Adrenal gland (tissue), 12 donors: ENCODE data around the gene ANKZF1. TPM values are rescaled to one million over a fixed set of nuclear protein-coding genes. Genes with fewer than 3 reads are reported as not detected.
A peak's percentile ranks its signal among the peaks of the same experiment; 100 is the strongest.

Experiments used
- DNase-seq, 7 donors: peaks; one replicate each; pipeline ENCODE4 v3.0.0-alpha.2; 2019 to 2020
- H3K27ac ChIP-seq, 5 donors: fragments of 200-600 bp; sonication (generic) in 4 of 5; 1 replicate in 3 of 5; 2 replicates in 2 of 5; pipeline versions ENCODE4 v1.5.1 to v1.8.0; 2016 to 2020; ENCODE audit warnings: mild to moderate bottlenecking in 1 of 5
- H3K27me3 ChIP-seq: fragments of 200-600 bp; 2 replicates; pipeline ENCODE4 v1.8.0; 2021
- H3K36me3 ChIP-seq, 2 donors: fragments of 200-600 bp; replicated peaks in 1 of 2; 1 replicate in 1 of 2; 2 replicates in 1 of 2; pipeline versions ENCODE4 v1.5.1 to v1.8.0; 2018 to 2022
- H3K4me1 ChIP-seq, 2 donors: fragments of 200-600 bp; replicated peaks in 1 of 2; 1 replicate in 1 of 2; 2 replicates in 1 of 2; pipeline versions ENCODE4 v1.5.1 to v1.8.0; 2018 to 2021
- H3K4me3 ChIP-seq, 4 donors: fragments of 200-600 bp; sonication (generic) in 3 of 4; one replicate each; pipeline ENCODE4 v1.5.1; 2016 to 2018
- H3K9me3 ChIP-seq, 3 donors: fragments of 200-600 bp; sonication (generic) in 1 of 3; replicated peaks in 1 of 3; 1 replicate in 2 of 3; 2 replicates in 1 of 3; pipeline versions ENCODE4 v1.5.1 to v1.8.0; 2016 to 2021
- POLR2A ChIP-seq, 2 donors: fragments of 450-650 bp; IDR thresholded peaks; one replicate each; pipeline ENCODE4 v1.6.1; 2017; ENCODE audit warnings: antibody characterized with exemption in 2 of 2, mild to moderate bottlenecking in 2 of 2, moderate library complexity in 1 of 2
- WGBS, 4 donors: extraction: QIAGEN DNeasy Blood & Tissue Kit in 2 of 4; methylation state at CpG; one replicate each; pipeline versions ENCODE4 v1.1.5 to v1.1.7; 2013 to 2017; 5-methylcytosine and 5-hydroxymethylcytosine counted together
- intact Hi-C, 2 donors: fragments of 100-400 bp; cut with DNase I; formaldehyde crosslinking; loops; one replicate each; pipeline versions ENCODE4 v1.14.1 to v1.15.0; 2022 to 2023
- polyA plus RNA-seq, 3 donors: library from polyadenylated mRNA; stranded (reverse); fragments of 200-250 nt in 2 of 3; fragments of 350-450 nt in 1 of 3; fragmentation: Illumina TruSeq in 1 of 3; extraction: RNeasy Lipid Tissue Mini Kit (QIAGEN cat#74804) in 1 of 3; gene quantifications; one replicate each; pipeline ENCODE4 v1.2.3, GENCODE V29; 2013 to 2014
- total RNA-seq, 9 donors: library from RNA; depleted of rRNA in 4 of 9; stranded (reverse); fragments of >200 nt in 4 of 9; fragments of 120-200 nt in 1 of 9; fragmentation: NEBNext Ultra II Directional in 1 of 9; extraction: Animal tissue kit (Norgen Biotek cat#: 25700) in 1 of 9; gene quantifications; one replicate each; pipeline versions ENCODE4 v1.1.0 to v1.2.4, GENCODE V29; 2013 to 2023
- TF ChIP-seq, protein P1 (sequence below), 6 experiments: fragments of 450-650 bp in 4 of 6; fragments of 200-600 bp in 2 of 6; sonication (generic) in 1 of 6; IDR thresholded peaks; 1 replicate in 5 of 6; 2 replicates in 1 of 6; pipeline versions ENCODE4 v1.5.1 to v1.8.0; 2016 to 2021; ENCODE audit warnings: antibody characterized with exemption in 6 of 6, mild to moderate bottlenecking in 2 of 6, moderate library complexity in 1 of 6
- donor health status: healthy with polysubstance abuse.
- donor health status: Bipolar disorder and iron deficiency.
- donor health status: DM: yes; HTN: yes; CAD: no.
- donor health status: DM: no; HTN: no; CAD: no.
- donor health status: DM: no; HTN: no; CAD: no.
- donor health status: DM: yes; HTN: yes; CAD: no.

ANKZF1 gene
- total and polyA plus RNA-seq, 12 donors = 11.5 to 93.1 (median 37.6) TPM

DNA sequence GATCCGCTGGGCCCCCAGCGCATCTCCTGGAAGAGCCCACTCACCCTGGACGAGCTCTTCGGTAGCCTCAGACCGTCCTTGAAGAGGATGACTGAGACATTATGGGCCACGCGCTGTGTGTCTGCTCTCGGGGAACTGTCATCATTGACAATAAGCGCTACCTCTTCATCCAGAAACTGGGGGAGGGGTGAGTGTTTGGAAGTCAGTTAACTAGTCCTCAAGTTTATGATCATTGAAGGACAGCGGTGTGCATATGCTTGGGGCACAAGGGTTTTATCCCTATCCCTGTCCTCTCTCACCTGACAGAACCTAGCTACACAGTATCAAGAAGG is 16.3 kb downstream of the ANKZF1 start:
- 11 to 13% (median 12%) methylated on average over 6 to 10 of the region's 10 CpGs for WGBS, 4 donors
- H3K4me1 ChIP-seq = peaks cover 29 to 36% of the 10 kb centered on the region in 2 donors
- intact Hi-C loops = loop anchor here (10.0 kb wide), 1 partner anchor 49 kb away; no protein-coding TSS in a partner anchor

DNA sequence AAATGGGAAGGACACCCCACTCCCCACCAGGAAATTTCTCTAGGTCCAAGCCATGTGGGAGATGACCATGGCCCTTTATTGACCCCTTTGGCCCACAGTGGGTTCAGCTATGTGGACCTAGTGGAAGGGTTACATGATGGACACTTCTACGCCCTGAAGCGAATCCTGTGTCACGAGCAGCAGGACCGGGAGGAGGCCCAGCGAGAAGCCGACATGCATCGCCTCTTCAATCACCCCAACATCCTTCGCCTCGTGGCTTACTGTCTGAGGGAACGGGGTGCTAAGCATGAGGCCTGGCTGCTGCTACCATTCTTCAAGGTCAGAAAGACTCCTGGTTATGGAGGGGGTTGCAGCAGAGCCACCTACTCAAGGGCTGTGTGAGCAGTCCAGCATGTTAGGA is 17.0 kb downstream of the ANKZF1 start:
- Histone ChIP-seq H3K27ac (peak overlapping the region in 2 of 5 donors; percentile 18 to 90), H3K27me3 (no peaks in the 10 kb centered on the region), H3K4me3 (no peak overlapping the region), H3K4me1 (peaks cover 29 to 36% of the 10 kb centered on the region in 2 donors), H3K9me3 (no peaks in the 10 kb centered on the region), H3K36me3 (peaks cover 0 to 17% of the 10 kb centered on the region in 2 donors)
- intact Hi-C loops = loop anchor here (10.0 kb wide), 1 partner anchor 48 kb away; no protein-coding TSS in a partner anchor
- DNase-seq = no peak
- 93 to 97% (median 94%) methylated on average over 10 of the region's 10 CpGs for WGBS, 4 donors
- TF ChIP-seq, protein P1, sequence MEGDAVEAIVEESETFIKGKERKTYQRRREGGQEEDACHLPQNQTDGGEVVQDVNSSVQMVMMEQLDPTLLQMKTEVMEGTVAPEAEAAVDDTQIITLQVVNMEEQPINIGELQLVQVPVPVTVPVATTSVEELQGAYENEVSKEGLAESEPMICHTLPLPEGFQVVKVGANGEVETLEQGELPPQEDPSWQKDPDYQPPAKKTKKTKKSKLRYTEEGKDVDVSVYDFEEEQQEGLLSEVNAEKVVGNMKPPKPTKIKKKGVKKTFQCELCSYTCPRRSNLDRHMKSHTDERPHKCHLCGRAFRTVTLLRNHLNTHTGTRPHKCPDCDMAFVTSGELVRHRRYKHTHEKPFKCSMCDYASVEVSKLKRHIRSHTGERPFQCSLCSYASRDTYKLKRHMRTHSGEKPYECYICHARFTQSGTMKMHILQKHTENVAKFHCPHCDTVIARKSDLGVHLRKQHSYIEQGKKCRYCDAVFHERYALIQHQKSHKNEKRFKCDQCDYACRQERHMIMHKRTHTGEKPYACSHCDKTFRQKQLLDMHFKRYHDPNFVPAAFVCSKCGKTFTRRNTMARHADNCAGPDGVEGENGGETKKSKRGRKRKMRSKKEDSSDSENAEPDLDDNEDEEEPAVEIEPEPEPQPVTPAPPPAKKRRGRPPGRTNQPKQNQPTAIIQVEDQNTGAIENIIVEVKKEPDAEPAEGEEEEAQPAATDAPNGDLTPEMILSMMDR (IDR thresholded peaks at IDR 0.05) = no peak
- no peak for TF ChIP-seq POLR2A (IDR thresholded peaks at IDR 0.05)

More for the DNA sequence above, 16.3 kb downstream of the ANKZF1 start:
- no peaks in the 10 kb centered on the region for H3K27me3 ChIP-seq
- no peak for TF ChIP-seq POLR2A (IDR thresholded peaks at IDR 0.05)
- TF ChIP-seq, protein P1 (IDR thresholded peaks at IDR 0.05) = no peak
- peak overlapping the region; percentile 54 to 70 (median 65) for H3K4me3 ChIP-seq
- no peaks in the 10 kb centered on the region for H3K9me3 ChIP-seq
- DNase-seq = peak in 2 of 7 donors; percentile 42 to 50
- peaks cover 0 to 17% of the 10 kb centered on the region in 2 donors for H3K36me3 ChIP-seq
- peak overlapping the region; percentile 68 to 96 (median 87) for H3K27ac ChIP-seq

DNA sequence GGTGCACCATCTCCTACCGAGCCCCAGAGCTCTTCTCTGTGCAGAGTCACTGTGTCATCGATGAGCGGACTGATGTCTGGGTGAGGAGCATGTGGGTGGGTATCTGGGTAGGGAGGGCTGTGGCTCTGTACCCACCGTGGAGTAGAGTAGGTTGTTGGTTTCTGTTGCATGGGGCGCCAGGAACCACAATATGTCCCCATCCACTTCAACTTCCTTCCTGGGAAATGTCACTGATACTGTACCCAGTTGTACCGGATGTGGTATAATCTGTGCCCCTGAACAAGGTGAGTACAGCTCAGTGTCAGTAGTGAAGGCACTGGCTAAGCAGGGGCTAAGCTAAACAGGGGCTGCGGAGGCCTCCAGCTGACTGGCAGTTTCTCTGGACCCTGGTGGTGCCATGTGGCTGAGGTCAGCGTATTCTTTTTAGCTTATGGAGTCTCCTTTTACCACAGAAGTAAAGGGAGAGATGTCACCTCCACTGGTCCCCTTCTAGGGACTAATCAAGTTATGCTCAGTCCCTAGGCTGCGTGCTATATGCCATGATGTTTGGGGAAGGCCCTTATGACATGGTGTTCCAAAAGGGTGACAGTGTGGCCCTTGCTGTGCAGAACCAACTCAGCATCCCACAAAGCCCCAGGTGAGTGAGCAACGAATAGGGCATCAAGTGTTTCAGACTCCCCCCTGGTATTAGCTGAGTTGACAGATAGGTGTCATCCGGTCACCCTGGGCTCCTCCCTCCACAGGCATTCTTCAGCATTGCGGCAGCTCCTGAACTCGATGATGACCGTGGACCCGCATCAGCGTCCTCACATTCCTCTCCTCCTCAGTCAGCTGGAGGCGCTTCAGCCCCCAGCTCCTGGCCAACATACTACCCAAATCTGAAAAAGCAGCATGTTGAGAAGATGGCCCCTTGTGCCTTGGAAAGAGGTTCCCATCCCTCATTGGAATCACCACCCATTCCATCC is 18.4 kb downstream of the ANKZF1 start:
- Histone ChIP-seq H3K27me3 (no peaks in the 10 kb centered on the region), H3K36me3 (peaks cover 0 to 17% of the 10 kb centered on the region in 2 donors), H3K4me1 (peaks cover 33 to 44% of the 10 kb centered on the region in 2 donors), H3K9me3 (no peaks in the 10 kb centered on the region), H3K4me3 (no peak overlapping the region), H3K27ac (peak overlapping the region in 2 of 5 donors; percentile 76 to 90)
- no peak for DNase-seq
- intact Hi-C loops = loop anchor here (10.0 kb wide), 1 partner anchor 47 kb away; no protein-coding TSS in a partner anchor
- TF ChIP-seq POLR2A (IDR thresholded peaks at IDR 0.05) = no peak
- TF ChIP-seq, protein P1 (IDR thresholded peaks at IDR 0.05) = no peak
- WGBS, 4 donors = 81 to 90% (median 84%) methylated on average over 7 to 17 of the region's 17 CpGs

DNA sequence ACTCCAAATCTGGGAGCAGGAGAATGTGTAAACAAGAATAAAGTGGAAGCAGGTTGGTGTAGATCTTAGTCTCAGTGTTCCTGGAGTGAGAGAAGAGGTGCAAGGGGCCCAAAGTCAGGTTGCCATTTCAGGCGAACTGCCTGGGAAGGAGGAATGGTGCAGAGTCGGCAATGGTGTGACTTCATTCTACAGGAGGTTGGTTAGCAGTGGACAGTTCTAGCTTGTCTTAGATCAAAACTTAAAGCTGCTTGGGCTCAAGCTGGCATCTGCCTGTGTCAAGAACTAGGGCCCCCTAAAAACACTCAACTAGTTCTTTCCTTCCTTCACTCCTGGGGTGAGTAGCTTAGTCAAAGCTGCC is 19.2 kb downstream of the ANKZF1 start:
- Histone ChIP-seq H3K27ac (peak overlapping the region in 4 of 5 donors; percentile 56 to 90 (median 74)), H3K27me3 (no peaks in the 10 kb centered on the region), H3K4me1 (peaks cover 37 to 52% of the 10 kb centered on the region in 2 donors), H3K9me3 (no peaks in the 10 kb centered on the region), H3K4me3 (no peak overlapping the region), H3K36me3 (peaks cover 0 to 17% of the 10 kb centered on the region in 2 donors)
- TF ChIP-seq POLR2A (IDR thresholded peaks at IDR 0.05) = no peak
- TF ChIP-seq, protein P1 (IDR thresholded peaks at IDR 0.05) = no peak
- DNase-seq = no peak
- intact Hi-C loops = loop anchor here (10.0 kb wide), 1 partner anchor 46 kb away; no protein-coding TSS in a partner anchor
- WGBS, 4 donors = 71 to 84% (median 78%) methylated on average over 2 of the region's 2 CpGs
